ENCODE data around the gene MAN1A2.

MAN1A2 gene

GRCh38 chr1:117535821-117536220, 168.6 kb downstream of the MAN1A2 start:
- no peak for TF ChIP-seq CTCF (conservative IDR thresholded peaks at IDR 0.05)

GRCh38 chr1:117537291-117537920, 170.2 kb downstream of the MAN1A2 start:
- H3K27ac ChIP-seq: no peak overlapping the region
- TF ChIP-seq CTCF (conservative IDR thresholded peaks at IDR 0.05): peak; percentile 54

More at GRCh38 chr1:117535821-117536220, 168.6 kb downstream of the MAN1A2 start:
- H3K27ac ChIP-seq: no peak overlapping the region

GRCh38 chr1:117540532-117540931, 173.3 kb downstream of the MAN1A2 start:
- TF ChIP-seq CTCF (conservative IDR thresholded peaks at IDR 0.05): no peak
- H3K27ac ChIP-seq: no peak overlapping the region

- no peak overlapping the region for H3K27ac ChIP-seq
- TF ChIP-seq CTCF (conservative IDR thresholded peaks at IDR 0.05): no peak
Observed at GRCh38 chr1:117541003-117541402, 173.8 kb downstream of the MAN1A2 start.

- no peak overlapping the region for H3K27ac ChIP-seq
Observed at GRCh38 chr1:117541585-117541984, 174.3 kb downstream of the MAN1A2 start.

GRCh38 chr1:117544509-117545109, 177.4 kb downstream of the MAN1A2 start:
- no peak overlapping the region for H3K27ac ChIP-seq
- no peak for TF ChIP-seq CTCF (conservative IDR thresholded peaks at IDR 0.05)

More at GRCh38 chr1:117541585-117541984, 174.3 kb downstream of the MAN1A2 start:
- TF ChIP-seq CTCF (conservative IDR thresholded peaks at IDR 0.05): no peak

GRCh38 chr1:117546467-117546866, 179.2 kb downstream of the MAN1A2 start:
- no peak overlapping the region for H3K27ac ChIP-seq
- no peak for TF ChIP-seq CTCF (conservative IDR thresholded peaks at IDR 0.05)
